GM04503 (cell line): ENCODE data around the gene LMBR1.
"Not testable (repeated sequence)": the region's sequence is repeated elsewhere in the genome, so short reads cannot be mapped to it uniquely, and the experiment has no call there.

Source experiments
- DNase-seq: peaks from one replicate; pipeline ENCODE4 v3.0.0-alpha.2; 2012; ENCODE audit warnings: low read depth

LMBR1 gene

GRCh38 chr7:156845379-156846101, 47.4 kb downstream of the LMBR1 start:
- DNase-seq, result no peak

GRCh38 chr7:156843582-156843981, 49.4 kb downstream of the LMBR1 start:
- DNase-seq, result not testable (repeated sequence)

DNA sequence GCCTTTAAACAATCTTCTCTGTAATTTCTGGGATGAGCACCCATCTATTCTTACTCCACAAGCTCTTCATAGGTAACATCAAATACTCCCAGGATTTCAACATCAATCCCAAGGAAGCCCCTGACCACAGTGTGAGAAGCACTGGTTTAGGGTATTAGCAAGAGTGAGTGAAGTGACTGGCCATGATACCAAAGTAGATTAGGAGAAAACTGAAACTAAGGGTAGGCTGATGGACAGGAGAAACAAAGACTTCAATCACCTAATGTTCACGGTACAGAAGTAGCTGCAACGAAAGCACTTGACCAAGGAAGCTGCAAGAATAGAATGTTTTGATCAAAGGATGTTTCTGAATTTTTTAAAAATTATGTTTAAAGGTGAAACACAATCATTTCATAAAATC, 49.8 kb downstream of the LMBR1 start:
- no peak for DNase-seq

DNA sequence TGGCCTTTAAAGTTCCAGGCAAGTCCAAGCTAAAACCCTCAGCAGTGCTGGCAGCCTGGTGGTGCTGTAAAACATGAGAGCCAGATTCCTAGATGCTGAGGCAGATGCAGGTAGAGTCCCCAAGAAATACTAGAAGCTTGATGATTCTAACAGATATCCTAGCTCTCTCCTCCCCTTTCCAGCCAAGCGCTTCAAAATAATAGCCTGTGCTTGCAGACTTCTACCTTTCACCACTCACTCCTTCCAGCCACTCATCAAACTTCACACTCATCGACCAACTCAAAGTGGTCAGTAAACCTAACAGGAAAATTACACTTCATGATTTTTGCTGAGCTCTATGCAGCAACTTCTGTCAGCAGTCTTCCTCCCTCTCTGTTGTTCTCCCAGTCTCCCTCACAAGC, 50.2 kb downstream of the LMBR1 start:
- no peak for DNase-seq

DNA sequence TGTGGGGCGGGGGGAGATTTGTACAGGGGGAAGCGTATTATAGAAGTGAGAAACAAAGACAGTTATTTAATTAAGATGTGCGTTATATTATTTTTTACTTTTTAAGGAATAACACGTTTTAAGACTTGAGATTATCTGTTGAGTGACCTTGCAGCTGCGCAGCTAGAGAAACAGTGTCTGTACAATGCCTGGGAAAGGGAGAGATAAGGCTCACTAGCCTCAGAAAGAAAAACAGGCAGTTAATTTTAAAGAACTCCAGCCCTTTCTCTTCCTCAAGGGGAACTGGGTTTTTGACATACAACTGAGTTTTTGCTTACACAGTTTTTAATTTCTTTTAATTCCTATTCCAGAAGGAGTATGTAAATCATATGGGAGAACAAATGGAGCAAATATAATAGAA, 50.7 kb downstream of the LMBR1 start:
- no peak for DNase-seq

DNA sequence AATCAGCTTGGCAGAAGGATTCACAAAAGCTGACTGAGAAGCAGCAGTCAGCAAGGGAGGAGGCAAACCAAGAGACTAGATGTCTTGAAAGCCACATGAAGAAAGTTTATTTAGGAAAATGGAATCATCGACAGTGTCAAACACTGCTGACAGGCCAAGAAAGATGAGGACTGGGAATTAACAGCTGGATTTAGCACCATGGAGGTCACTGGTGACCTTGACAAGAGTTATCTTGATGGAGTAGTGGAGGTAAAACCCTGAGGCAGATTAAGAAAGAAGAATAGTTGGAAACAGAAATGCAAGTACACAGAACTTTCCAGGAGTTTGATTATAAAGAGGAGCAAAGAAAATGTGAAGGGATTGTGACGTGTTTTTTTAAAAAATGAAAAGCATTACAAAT, 51.5 kb downstream of the LMBR1 start:
- no peak for DNase-seq

DNA sequence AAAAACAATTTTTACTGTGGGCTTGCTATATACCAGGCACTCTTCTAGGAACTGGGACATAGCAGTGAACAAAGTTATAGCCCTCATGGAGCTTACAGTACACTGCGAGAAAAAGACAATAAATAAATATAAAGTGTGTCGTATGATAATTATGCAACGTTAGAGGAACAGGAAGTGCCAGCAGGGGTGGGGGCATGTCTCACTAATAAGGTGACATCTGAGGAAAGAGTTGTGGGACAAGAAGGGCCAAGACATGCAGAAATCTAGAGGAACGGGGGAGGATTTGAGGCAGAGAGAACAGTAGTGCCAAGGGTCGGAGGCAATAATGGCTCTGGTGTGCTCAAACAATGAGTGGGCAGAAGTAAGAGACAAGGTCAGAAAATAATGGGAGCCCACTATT, 52.8 kb downstream of the LMBR1 start:
- DNase-seq, result no peak

- no peak for DNase-seq
These were observed 56.5 kb downstream of the LMBR1 start for GRCh38 chr7:156836443-156836842.

- no peak for DNase-seq
These were observed 58.5 kb downstream of the LMBR1 start for GRCh38 chr7:156834462-156834861.

- DNase-seq, result no peak
These were observed 59.7 kb downstream of the LMBR1 start for GRCh38 chr7:156833312-156833711.

- no peak for DNase-seq
These were observed 60.6 kb downstream of the LMBR1 start for GRCh38 chr7:156832195-156832877.

DNA sequence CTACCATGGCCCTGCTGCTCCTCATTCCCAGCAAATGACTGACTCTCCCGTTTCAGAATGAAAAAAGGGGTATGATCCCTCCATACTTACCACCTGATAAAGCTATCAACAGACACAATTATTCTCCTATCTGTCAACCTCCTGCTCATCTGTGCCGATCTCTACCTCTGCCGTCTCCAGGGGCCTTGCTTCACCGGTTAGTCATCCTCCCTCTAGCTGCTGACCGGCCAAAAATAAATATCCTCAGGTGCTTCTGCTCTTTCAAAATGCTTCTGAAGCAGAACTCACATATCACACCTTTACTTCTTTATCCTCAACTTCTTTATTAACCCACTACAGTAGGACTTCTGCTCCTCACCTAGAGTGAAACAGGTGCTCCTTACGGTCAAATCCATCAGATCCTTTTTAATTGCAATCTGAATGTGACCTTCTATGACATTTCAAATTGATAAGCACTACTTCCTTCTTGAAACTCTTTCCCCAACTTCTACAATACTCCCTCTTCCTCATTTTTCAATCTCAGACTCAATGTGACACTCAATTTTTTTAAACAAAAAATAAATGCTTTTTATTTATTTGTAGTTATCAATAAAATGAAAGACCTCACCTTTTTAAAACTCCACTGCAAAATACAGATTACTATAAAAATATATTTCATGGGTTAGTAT, 63.2 kb downstream of the LMBR1 start:
- DNase-seq, result no peak

GRCh38 chr7:156827587-156828203, 65.3 kb downstream of the LMBR1 start:
- DNase-seq, result no peak

GRCh38 chr7:156823435-156823834, 69.5 kb downstream of the LMBR1 start:
- DNase-seq, result no peak

- no peak for DNase-seq
These were observed 72.4 kb downstream of the LMBR1 start for GRCh38 chr7:156820445-156821063.

- no peak for DNase-seq
These were observed 73.2 kb downstream of the LMBR1 start for GRCh38 chr7:156819733-156820295.

GRCh38 chr7:156818133-156818532, 74.8 kb downstream of the LMBR1 start:
- DNase-seq, result no peak

- no peak for DNase-seq
These were observed 75.9 kb downstream of the LMBR1 start for GRCh38 chr7:156816943-156817572.

GRCh38 chr7:156811706-156812105, 81.3 kb downstream of the LMBR1 start:
- no peak for DNase-seq

DNA sequence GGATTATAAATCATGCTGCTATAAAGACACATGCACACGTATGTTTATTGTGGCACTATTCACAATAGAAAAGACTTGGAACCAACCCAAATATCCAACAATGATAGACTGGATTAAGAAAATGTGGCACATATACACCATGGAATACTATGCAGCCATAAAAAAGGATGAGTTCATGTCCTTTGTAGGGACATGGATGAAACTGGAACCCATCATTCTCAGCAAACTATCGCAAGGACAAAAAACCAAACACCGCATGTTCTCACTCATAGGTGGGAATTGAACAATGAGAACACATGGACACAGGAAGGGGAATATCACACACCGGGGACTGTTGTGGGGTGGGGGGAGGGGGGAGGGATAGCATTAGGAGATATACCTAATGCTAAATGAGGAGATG, 89.3 kb downstream of the LMBR1 start:
- DNase-seq, result not testable (repeated sequence)

GRCh38 chr7:156802214-156802613, 90.8 kb downstream of the LMBR1 start:
- no peak for DNase-seq

- no peak for DNase-seq
These were observed 97.6 kb downstream of the LMBR1 start for GRCh38 chr7:156795415-156795814.
